LNCaP clone FGC (cell line): ENCODE results near the gene RPS23.
A peak's percentile ranks its signal among the peaks of the same experiment; 100 is the strongest.

Source experiments
- DNase-seq: peaks from one replicate; pipeline ENCODE4 v3.0.0-alpha.2; 2011; ENCODE audit warnings: low read depth
- H3K4me3 ChIP-seq: 2 replicates; pipeline ENCODE4 v1.5.1; 2011; ENCODE audit warnings: mild to moderate bottlenecking, low read depth, low read length, control low read depth
- CTCF ChIP-seq: IDR thresholded peaks from 2 replicates; pipeline ENCODE4 v1.5.1; 2012; ENCODE audit warnings: mild to moderate bottlenecking; ENCODE audit not compliant: control insufficient read depth, insufficient read depth; ENCODE audit errors: extremely low read depth

Gene RPS23

GRCh38 chr5:82244854-82245635, 33.1 kb downstream of the RPS23 start:
- TF ChIP-seq CTCF: no peak
- DNase-seq: no peak
- H3K4me3 ChIP-seq: no peak overlapping the region

- no peak overlapping the region for H3K4me3 ChIP-seq
- DNase-seq: no peak
- TF ChIP-seq CTCF: no peak
Observed at GRCh38 chr5:82244151-82244550, 34.0 kb downstream of the RPS23 start.

GRCh38 chr5:82234885-82235284, 43.3 kb downstream of the RPS23 start:
- no peak for TF ChIP-seq CTCF
- H3K4me3 ChIP-seq: no peak overlapping the region
- DNase-seq: no peak

GRCh38 chr5:82225525-82226172, 52.5 kb downstream of the RPS23 start:
- H3K4me3 ChIP-seq: no peak overlapping the region
- DNase-seq: peak; percentile 37
- peak; percentile 88 for TF ChIP-seq CTCF
